Measurements from ENCODE around the gene RABL6. TPM values are rescaled to one million over a fixed set of nuclear protein-coding genes. Genes with fewer than 3 reads are reported as not detected.
"Not testable (repeated sequence)": the region's sequence is repeated elsewhere in the genome, so short reads cannot be mapped to it uniquely, and the experiment has no call there.

Gene RABL6
- polyA plus RNA-seq, 1 experiment, result 35.4 TPM

GRCh38 chr9:136784997-136785361 lies 22.8 kb upstream of the RABL6 start:
- no peak overlapping the region for H3K27ac ChIP-seq (ENCODE audit: low read depth, low read length)
- H3K27me3 ChIP-seq (ENCODE audit: control insufficient read depth, insufficient read depth, low read length), result peaks cover 12% of the 10 kb centered on the region
- ChIA-PET POLR2A (no interaction called here), CTCF (interaction anchor here (1.6 kb wide), 1 partner anchor 57 kb away, joined by 3 read pairs; no protein-coding TSS in a partner anchor)
- no peaks in the 10 kb centered on the region for H3K9me3 ChIP-seq (ENCODE audit: control insufficient read depth, insufficient read depth, low read length)
- H3K4me3 ChIP-seq (ENCODE audit: low read depth, low read length), result no peak overlapping the region
- TF ChIP-seq CTCF (IDR thresholded peaks at IDR 0.05; ENCODE audit: low read depth, low read length), result no peak
- no peak for DNase-seq (ENCODE audit: low read depth, low spot score)

GRCh38 chr9:136785565-136786355 lies 22.0 kb upstream of the RABL6 start:
- H3K27ac ChIP-seq (ENCODE audit: low read depth, low read length), result not testable (repeated sequence)

GRCh38 chr9:136786451-136786850 lies 21.3 kb upstream of the RABL6 start:
- no peak for DNase-seq (ENCODE audit: low read depth, low spot score)
- ChIA-PET POLR2A (no interaction called here), CTCF (interaction anchor here (0.7 to 3.7 kb wide), 8 partner anchors 9 to 281 kb away, joined by 3 to 31 read pairs (median 8); partner anchors contain the start of gene FUT7)
- H3K9me3 ChIP-seq (ENCODE audit: control insufficient read depth, insufficient read depth, low read length), result no peaks in the 10 kb centered on the region; the same call in 1 of the 2 replicates
- TF ChIP-seq CTCF (IDR thresholded peaks at IDR 0.05; ENCODE audit: low read depth, low read length), result no peak
- no peaks in the 10 kb centered on the region for H3K27me3 ChIP-seq (ENCODE audit: control insufficient read depth, insufficient read depth, low read length)
- no peak overlapping the region for H3K4me3 ChIP-seq (ENCODE audit: low read depth, low read length)
- no peak overlapping the region for H3K27ac ChIP-seq (ENCODE audit: low read depth, low read length)

More at GRCh38 chr9:136785565-136786355, 22.0 kb upstream of the RABL6 start:
- POLR2A ChIA-PET; H3K4me3 ChIP-seq (ENCODE audit: low read depth, low read length); DNase-seq (ENCODE audit: low read depth, low spot score); H3K9me3 ChIP-seq (ENCODE audit: control insufficient read depth, insufficient read depth, low read length); H3K27me3 ChIP-seq (ENCODE audit: control insufficient read depth, insufficient read depth, low read length): not testable (repeated sequence)
- CTCF ChIA-PET, result interaction anchor here (0.6 to 3.7 kb wide), 4 partner anchors 56 to 279 kb away, joined by 3 to 31 read pairs (median 14); no protein-coding TSS in a partner anchor

GRCh38 chr9:136786983-136787382 lies 20.8 kb upstream of the RABL6 start:
- POLR2A ChIA-PET; H3K4me3 ChIP-seq (ENCODE audit: low read depth, low read length); H3K9me3 ChIP-seq (ENCODE audit: control insufficient read depth, insufficient read depth, low read length); DNase-seq (ENCODE audit: low read depth, low spot score); H3K27me3 ChIP-seq (ENCODE audit: control insufficient read depth, insufficient read depth, low read length); H3K27ac ChIP-seq (ENCODE audit: low read depth, low read length): not testable (repeated sequence)
- CTCF ChIA-PET, result interaction anchor here (0.6 to 3.7 kb wide), 9 partner anchors 10 to 281 kb away, joined by 3 to 31 read pairs (median 6); partner anchors contain the start of gene FUT7

- peak; percentile 77 for TF ChIP-seq CTCF (IDR thresholded peaks at IDR 0.05; ENCODE audit: low read depth, low read length)
- POLR2A ChIA-PET, result no interaction called here
- Histone ChIP-seq H3K4me3 (ENCODE audit: low read depth, low read length) (no peak overlapping the region), H3K27ac (ENCODE audit: low read depth, low read length) (no peak overlapping the region), H3K27me3 (ENCODE audit: control insufficient read depth, insufficient read depth, low read length) (no peaks in the 10 kb centered on the region), H3K9me3 (ENCODE audit: control insufficient read depth, insufficient read depth, low read length) (no peaks in the 10 kb centered on the region; the same call in 1 of the 2 replicates)
- DNase-seq (ENCODE audit: low read depth, low spot score), result no peak
- CTCF ChIA-PET, result interaction anchor here (0.6 to 3.7 kb wide), 10 partner anchors 10 to 280 kb away, joined by 3 to 31 read pairs (median 6); partner anchors contain the start of gene AJM1
Measured at GRCh38 chr9:136787690-136788400, 19.9 kb upstream of the RABL6 start.

- H3K9me3 ChIP-seq (ENCODE audit: control insufficient read depth, insufficient read depth, low read length); POLR2A ChIA-PET; H3K27ac ChIP-seq (ENCODE audit: low read depth, low read length); H3K4me3 ChIP-seq (ENCODE audit: low read depth, low read length); DNase-seq (ENCODE audit: low read depth, low spot score); H3K27me3 ChIP-seq (ENCODE audit: control insufficient read depth, insufficient read depth, low read length): not testable (repeated sequence)
- CTCF ChIA-PET, result interaction anchor here (0.6 to 3.7 kb wide), 7 partner anchors 11 to 428 kb away, joined by 3 to 31 read pairs (median 9); partner anchors contain the start of gene AJM1
Measured at GRCh38 chr9:136788644-136789522, 18.9 kb upstream of the RABL6 start.
